Brain microvascular endothelial cell (primary cell): Measurements from ENCODE around the gene ITPKC.

Experiments
- DNase-seq: peaks from one replicate; pipeline ENCODE4 v3.0.0-alpha.2; 2020
- H3K27ac ChIP-seq: fragments of 250-450 bp; sonication (Bioruptor Pico); 2 replicates; pipeline ENCODE4 v1.5.1; 2020; ENCODE audit warnings: mild to moderate bottlenecking, moderate library complexity
- H3K27me3 ChIP-seq: fragments of 250-450 bp; sonication (Bioruptor Pico); replicated peaks from 2 replicates; pipeline ENCODE4 v1.5.1; 2020; ENCODE audit warnings: mild to moderate bottlenecking
- H3K36me3 ChIP-seq: fragments of 250-450 bp; sonication (Bioruptor Pico); replicated peaks from 2 replicates; pipeline ENCODE4 v1.5.1; 2020; ENCODE audit warnings: mild to moderate bottlenecking
- H3K4me3 ChIP-seq: 2 replicates; pipeline ENCODE4 v1.5.1; 2011; ENCODE audit warnings: low read depth, mild to moderate bottlenecking, control low read depth, low read length, moderate library complexity
- CTCF ChIP-seq: IDR thresholded peaks from 2 replicates; pipeline ENCODE4 v1.5.1; 2011; ENCODE audit warnings: low read depth, mild to moderate bottlenecking, moderate library complexity, low read length, control low read depth, inconsistent platforms; ENCODE audit errors: missing control alignments
- in situ Hi-C: cut with HindIII; loops from 2 replicates; pipeline ENCODE4 v1.10.0; 2017; ENCODE audit warnings: low sequenced_read_pairs, low pct_ligation_motif_present

ITPKC gene

GRCh38 chr19:40755791-40756190 lies 38.9 kb downstream of the ITPKC start:
- H3K27me3 ChIP-seq: no peaks in the 10 kb centered on the region
- H3K36me3 ChIP-seq: peaks cover 48% of the 10 kb centered on the region
- DNase-seq: no peak
- in situ Hi-C loops: no loop called here
- no peak overlapping the region for H3K27ac ChIP-seq
- no peak overlapping the region for H3K4me3 ChIP-seq
- no peak for TF ChIP-seq CTCF

- no peak for TF ChIP-seq CTCF
- no peak for DNase-seq
- in situ Hi-C loops: no loop called here
- Histone ChIP-seq H3K27ac (no peak overlapping the region), H3K27me3 (no peaks in the 10 kb centered on the region), H3K36me3 (peaks cover 53% of the 10 kb centered on the region), H3K4me3 (no peak overlapping the region)
These were observed 39.7 kb downstream of the ITPKC start for GRCh38 chr19:40756502-40757110.

GRCh38 chr19:40758491-40758890 lies 41.6 kb downstream of the ITPKC start:
- in situ Hi-C loops: no loop called here
- no peaks in the 10 kb centered on the region for H3K27me3 ChIP-seq
- peaks cover 71% of the 10 kb centered on the region for H3K36me3 ChIP-seq
- DNase-seq: no peak
- H3K4me3 ChIP-seq: no peak overlapping the region
- no peak overlapping the region for H3K27ac ChIP-seq
- TF ChIP-seq CTCF: no peak

GRCh38 chr19:40759352-40759751 lies 42.4 kb downstream of the ITPKC start:
- no peaks in the 10 kb centered on the region for H3K27me3 ChIP-seq
- in situ Hi-C loops: no loop called here
- no peak for TF ChIP-seq CTCF
- H3K27ac ChIP-seq: no peak overlapping the region
- DNase-seq: no peak
- no peak overlapping the region for H3K4me3 ChIP-seq
- peaks cover 79% of the 10 kb centered on the region for H3K36me3 ChIP-seq

GRCh38 chr19:40762754-40763470 lies 46.0 kb downstream of the ITPKC start:
- H3K36me3 ChIP-seq: peaks cover 81% of the 10 kb centered on the region

More at GRCh38 chr19:40762754-40763470, 46.0 kb downstream of the ITPKC start:
- DNase-seq: no peak
- no peaks in the 10 kb centered on the region for H3K27me3 ChIP-seq
- H3K4me3 ChIP-seq: no peak overlapping the region
- no peak for TF ChIP-seq CTCF
- in situ Hi-C loops: no loop called here
- no peak overlapping the region for H3K27ac ChIP-seq
